ENCODE measurements around the gene ACTG1.

GRCh38 chr17:81517339-81518112 lies 4.9 kb upstream of the ACTG1 start:
- TF ChIP-seq CTCF (conservative IDR thresholded peaks at IDR 0.05; ENCODE audit: low read depth, low read length) = no peak
- TF ChIP-seq POLR2A (IDR thresholded peaks at IDR 0.05; ENCODE audit: low read depth, low read length) = no peak
- TF ChIP-seq BHLHE40 (IDR thresholded peaks at IDR 0.05; ENCODE audit: low read depth, low read length) = no peak
- no peak for TF ChIP-seq MAZ (IDR thresholded peaks at IDR 0.05; ENCODE audit: borderline replicate concordance, low read depth, low read length)
- no peak for TF ChIP-seq USF2 (IDR thresholded peaks at IDR 0.05; ENCODE audit: low read depth, low read length)
- no peak for TF ChIP-seq CEBPB (IDR thresholded peaks at IDR 0.05; ENCODE audit: low read depth, low read length)
- no peak for TF ChIP-seq CHD1 (IDR thresholded peaks at IDR 0.05; ENCODE audit: low read depth, low read length)
- no peak for TF ChIP-seq RAD21 (IDR thresholded peaks at IDR 0.05; ENCODE audit: low read length)
- TF ChIP-seq MAFK (IDR thresholded peaks at IDR 0.05; ENCODE audit: low read depth, low read length) = no peak
